GM06990 (cell line): ENCODE measurements around the gene JPT1.
A peak's percentile ranks its signal among the peaks of the same experiment; 100 is the strongest.
"Not testable (repeated sequence)": the region's sequence is repeated elsewhere in the genome, so short reads cannot be mapped to it uniquely, and the experiment has no call there.

Source experiments
- DNase-seq: peaks from one replicate; pipeline ENCODE4 v3.0.0-alpha.2; 2011; ENCODE audit not compliant: insufficient read length; ENCODE audit errors: extremely low read depth
- H3K27me3 ChIP-seq: replicated peaks from 2 replicates; pipeline ENCODE4 v1.6.0; 2011; ENCODE audit warnings: low read length; ENCODE audit not compliant: control insufficient read depth, insufficient read depth
- H3K36me3 ChIP-seq: 2 replicates; pipeline ENCODE4 v1.5.1; 2011; ENCODE audit warnings: low read length; ENCODE audit not compliant: control insufficient read depth, insufficient read depth
- H3K4me3 ChIP-seq: replicated peaks from 2 replicates; pipeline ENCODE4 v1.5.1; 2011; ENCODE audit warnings: low read depth, mild to moderate bottlenecking, control low read depth, low read length
- CTCF ChIP-seq: IDR thresholded peaks from 2 replicates; pipeline ENCODE4 v1.5.1; 2011; ENCODE audit warnings: low read length, control low read depth, mild to moderate bottlenecking, inconsistent platforms; ENCODE audit not compliant: insufficient read depth, poor library complexity, severe bottlenecking

The JPT1 gene

GRCh38 chr17:75130059-75130631 is 24.2 kb downstream of the JPT1 start:
- no peaks in the 10 kb centered on the region for H3K27me3 ChIP-seq
- peak overlapping the region; percentile 87 for H3K4me3 ChIP-seq
- TF ChIP-seq CTCF: no peak
- peaks cover 12% of the 10 kb centered on the region for H3K36me3 ChIP-seq
- no peak for DNase-seq

GRCh38 chr17:75129576-75129975 is 24.7 kb downstream of the JPT1 start:
- Histone ChIP-seq H3K4me3 (no peak overlapping the region), H3K36me3 (peaks cover 11% of the 10 kb centered on the region), H3K27me3 (no peaks in the 10 kb centered on the region)
- DNase-seq: no peak
- no peak for TF ChIP-seq CTCF

- no peak for TF ChIP-seq CTCF
- no peak overlapping the region for H3K4me3 ChIP-seq
Observed at GRCh38 chr17:75128694-75129505, 25.4 kb downstream of the JPT1 start.

GRCh38 chr17:75127936-75128335 is 26.4 kb downstream of the JPT1 start:
- H3K27me3 ChIP-seq, H3K4me3 ChIP-seq, DNase-seq: not testable (repeated sequence)
- peaks cover 11% of the 10 kb centered on the region for H3K36me3 ChIP-seq

More at GRCh38 chr17:75128694-75129505, 25.4 kb downstream of the JPT1 start:
- Histone ChIP-seq H3K36me3 (peaks cover 11% of the 10 kb centered on the region), H3K27me3 (no peaks in the 10 kb centered on the region)
- no peak for DNase-seq

- DNase-seq: no peak
- TF ChIP-seq CTCF: no peak
Observed at GRCh38 chr17:75126954-75127353, 27.4 kb downstream of the JPT1 start.

GRCh38 chr17:75125984-75126383 is 28.3 kb downstream of the JPT1 start:
- no peak for TF ChIP-seq CTCF
- peaks cover 14% of the 10 kb centered on the region for H3K36me3 ChIP-seq
- no peak for DNase-seq
- H3K27me3 ChIP-seq: no peaks in the 10 kb centered on the region
- no peak overlapping the region for H3K4me3 ChIP-seq

More at GRCh38 chr17:75126954-75127353, 27.4 kb downstream of the JPT1 start:
- peaks cover 11% of the 10 kb centered on the region for H3K36me3 ChIP-seq
- no peaks in the 10 kb centered on the region for H3K27me3 ChIP-seq
- H3K4me3 ChIP-seq: no peak overlapping the region
